IPS-20b (cell line): ENCODE results near the gene IFRD2.

Experiments used
- H3K27ac ChIP-seq: one replicate; pipeline ENCODE4 v1.5.1; 2013; ENCODE audit warnings: low read length
- H3K27me3 ChIP-seq: 2 replicates; pipeline ENCODE4 v1.6.1; 2013; ENCODE audit warnings: mild to moderate bottlenecking, low read length, inconsistent platforms; ENCODE audit not compliant: insufficient read depth
- H3K36me3 ChIP-seq: 2 replicates; pipeline ENCODE4 v1.6.1; 2013; ENCODE audit warnings: low read depth, mild to moderate bottlenecking, inconsistent platforms, low read length, moderate library complexity; ENCODE audit not compliant: insufficient read depth
- H3K4me1 ChIP-seq: 2 replicates; pipeline ENCODE4 v1.6.1; 2013; ENCODE audit warnings: mild to moderate bottlenecking, control low read depth, inconsistent platforms, low read length, moderate library complexity; ENCODE audit not compliant: insufficient read depth
- H3K4me3 ChIP-seq: 2 replicates; pipeline ENCODE4 v1.5.1; 2013; ENCODE audit warnings: mild to moderate bottlenecking, low read length, inconsistent platforms
- H3K9ac ChIP-seq: 2 replicates; pipeline ENCODE4 v1.6.1; 2013; ENCODE audit warnings: low read depth, mild to moderate bottlenecking, inconsistent platforms, low read length, moderate library complexity
- H3K9me3 ChIP-seq: 2 replicates; pipeline ENCODE4 v1.6.1; 2013; ENCODE audit warnings: mild to moderate bottlenecking, low read depth, low read length, inconsistent platforms; ENCODE audit not compliant: insufficient read depth

The IFRD2 gene

GRCh38 chr3:50292159-50293078 lies at the start of gene IFRD2:
IFRD2 (minus strand) TSS chr3:50292429; CDS start chr3:50292274, 155 bp downstream.
- H3K9ac ChIP-seq, result peak within 1 kb of the TSS; percentile 88
- H3K36me3 ChIP-seq, result peaks cover 32% of the 10 kb centered on the region
- H3K9me3 ChIP-seq, result no peaks in the 10 kb centered on the region
- H3K27me3 ChIP-seq, result no peaks in the 10 kb centered on the region
- peak within 1 kb of the TSS; percentile 54 for H3K27ac ChIP-seq
- peak within 1 kb of the TSS; percentile 94 for H3K4me3 ChIP-seq
- peaks cover 3% of the 10 kb centered on the region; the same call in 1 of the 2 replicates for H3K4me1 ChIP-seq

GRCh38 chr3:50341537-50341936 lies 49.3 kb upstream of the IFRD2 start:
- no peaks in the 10 kb centered on the region for H3K4me1 ChIP-seq
- H3K4me3 ChIP-seq, result peak overlapping the region; percentile 61; the same call in 1 of the 2 replicates
- H3K27me3 ChIP-seq, result peaks cover 87% of the 10 kb centered on the region
- H3K36me3 ChIP-seq, result no peaks in the 10 kb centered on the region
- no peak overlapping the region for H3K27ac ChIP-seq
- no peak overlapping the region for H3K9ac ChIP-seq
- H3K9me3 ChIP-seq, result no peaks in the 10 kb centered on the region

GRCh38 chr3:50340448-50341329 lies 48.5 kb upstream of the IFRD2 start, which contains the start of gene RASSF1:
RASSF1 (minus strand) TSS chr3:50340836; CDS start chr3:50340805, 31 bp downstream.
- no peaks in the 10 kb centered on the region for H3K9me3 ChIP-seq
- H3K27me3 ChIP-seq, result peaks cover 80% of the 10 kb centered on the region
- no peaks in the 10 kb centered on the region for H3K36me3 ChIP-seq
- no peaks in the 10 kb centered on the region for H3K4me1 ChIP-seq
- peak within 1 kb of the TSS; percentile 45; the same call in 1 of the 2 replicates for H3K9ac ChIP-seq
- H3K4me3 ChIP-seq, result peak within 1 kb of the TSS; percentile 61
- H3K27ac ChIP-seq, result no peak within 1 kb of the TSS

- peak overlapping the region; percentile 61 for H3K4me3 ChIP-seq
- H3K36me3 ChIP-seq, result no peaks in the 10 kb centered on the region
- no peaks in the 10 kb centered on the region; the same call in 1 of the 2 replicates for H3K4me1 ChIP-seq
- no peak overlapping the region for H3K9ac ChIP-seq
- H3K27me3 ChIP-seq, result peaks cover 74% of the 10 kb centered on the region
- no peaks in the 10 kb centered on the region for H3K9me3 ChIP-seq
- no peak overlapping the region for H3K27ac ChIP-seq
Observed at GRCh38 chr3:50340147-50340447, 47.9 kb upstream of the IFRD2 start.

- Histone ChIP-seq H3K9ac (no peak overlapping the region), H3K4me3 (peak overlapping the region; percentile 61), H3K27me3 (peaks cover 69% of the 10 kb centered on the region), H3K9me3 (no peaks in the 10 kb centered on the region), H3K4me1 (no peaks in the 10 kb centered on the region; the same call in 1 of the 2 replicates), H3K27ac (no peak overlapping the region), H3K36me3 (peaks cover 2% of the 10 kb centered on the region; the same call in 1 of the 2 replicates)
Observed at GRCh38 chr3:50339485-50340146, 47.4 kb upstream of the IFRD2 start.

GRCh38 chr3:50338965-50339364 lies 46.7 kb upstream of the IFRD2 start:
- Histone ChIP-seq H3K4me1 (no peaks in the 10 kb centered on the region; the same call in 1 of the 2 replicates), H3K27me3 (peaks cover 63% of the 10 kb centered on the region), H3K36me3 (peaks cover 7% of the 10 kb centered on the region; the same call in 1 of the 2 replicates), H3K9me3 (no peaks in the 10 kb centered on the region), H3K27ac (no peak overlapping the region), H3K9ac (no peak overlapping the region), H3K4me3 (no peak overlapping the region)

GRCh38 chr3:50337175-50337861 lies 45.1 kb upstream of the IFRD2 start:
- Histone ChIP-seq H3K27ac (peak overlapping the region; percentile 7), H3K27me3 (peaks cover 46% of the 10 kb centered on the region), H3K36me3 (peaks cover 16% of the 10 kb centered on the region), H3K4me1 (no peaks in the 10 kb centered on the region; the same call in 1 of the 2 replicates), H3K9me3 (no peaks in the 10 kb centered on the region), H3K9ac (peak overlapping the region; percentile 90; the same call in 1 of the 2 replicates), H3K4me3 (peak overlapping the region; percentile 90)

- Histone ChIP-seq H3K4me1 (no peaks in the 10 kb centered on the region; the same call in 1 of the 2 replicates), H3K9me3 (no peaks in the 10 kb centered on the region), H3K36me3 (peaks cover 23% of the 10 kb centered on the region), H3K4me3 (peak overlapping the region; percentile 90), H3K27me3 (peaks cover 39% of the 10 kb centered on the region), H3K27ac (peak overlapping the region; percentile 7), H3K9ac (peak overlapping the region; percentile 90)
Observed at GRCh38 chr3:50336452-50337174, 44.4 kb upstream of the IFRD2 start.

- Histone ChIP-seq H3K27ac (no peak overlapping the region), H3K4me3 (no peak overlapping the region), H3K9me3 (no peaks in the 10 kb centered on the region), H3K27me3 (peaks cover 18% of the 10 kb centered on the region), H3K36me3 (peaks cover 44% of the 10 kb centered on the region), H3K9ac (no peak overlapping the region), H3K4me1 (no peaks in the 10 kb centered on the region; the same call in 1 of the 2 replicates)
Observed at GRCh38 chr3:50334339-50335075, 42.3 kb upstream of the IFRD2 start.
